Cardiac fibroblast (primary cell): ENCODE results near the gene APOO.

ENCODE experiments used
- DNase-seq, 2 donors: peaks; one replicate each; pipeline versions ENCODE4 v3.0.0 to v3.0.0-alpha.2; 2010; ENCODE audit warnings: low read depth in 2 of 2
- H3K4me3 ChIP-seq, 2 donors: replicated peaks in 1 of 2; 1 replicate in 1 of 2; 2 replicates in 1 of 2; pipeline ENCODE4 v1.5.1; 2011; ENCODE audit warnings: low read depth in 2 of 2, low read length in 2 of 2, mild to moderate bottlenecking in 2 of 2, moderate library complexity in 1 of 2
- CTCF ChIP-seq: IDR thresholded peaks from one replicate; pipeline ENCODE4 v1.5.1; 2011; ENCODE audit warnings: low read depth, mild to moderate bottlenecking, low read length, inconsistent platforms

The APOO gene

DNA sequence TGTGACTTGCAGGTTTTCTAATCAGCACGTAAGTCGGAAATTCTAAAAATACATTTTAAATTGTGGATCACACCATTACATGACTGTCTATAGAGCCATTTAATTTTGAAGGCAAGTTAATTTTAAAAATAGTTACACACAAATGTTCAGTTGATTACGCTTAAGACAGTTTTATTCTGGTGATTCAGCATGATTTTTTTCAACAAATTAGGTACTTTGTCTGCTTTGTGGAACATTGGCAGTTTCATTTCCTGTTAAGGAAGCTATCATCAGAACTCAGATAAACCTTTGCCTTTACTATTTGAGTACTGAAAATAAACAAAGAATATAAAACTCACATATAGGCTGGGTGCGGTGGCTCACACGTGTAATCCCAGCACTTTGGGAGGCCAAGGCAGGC, 105.3 kb downstream of the APOO start:
- peak in 1 of 2 donors; percentile 43 for DNase-seq
- no peak overlapping the region for H3K4me3 ChIP-seq
- TF ChIP-seq CTCF: no peak

GRCh38 chrX:23799469-23800065, 108.2 kb downstream of the APOO start:
- no peak overlapping the region for H3K4me3 ChIP-seq
- no peak for TF ChIP-seq CTCF
- DNase-seq: peak; percentile 51 to 80

GRCh38 chrX:23797371-23798128, 110.2 kb downstream of the APOO start:
- no peak overlapping the region for H3K4me3 ChIP-seq
- TF ChIP-seq CTCF: no peak
- peak in 1 of 2 donors; percentile 10 for DNase-seq

DNA sequence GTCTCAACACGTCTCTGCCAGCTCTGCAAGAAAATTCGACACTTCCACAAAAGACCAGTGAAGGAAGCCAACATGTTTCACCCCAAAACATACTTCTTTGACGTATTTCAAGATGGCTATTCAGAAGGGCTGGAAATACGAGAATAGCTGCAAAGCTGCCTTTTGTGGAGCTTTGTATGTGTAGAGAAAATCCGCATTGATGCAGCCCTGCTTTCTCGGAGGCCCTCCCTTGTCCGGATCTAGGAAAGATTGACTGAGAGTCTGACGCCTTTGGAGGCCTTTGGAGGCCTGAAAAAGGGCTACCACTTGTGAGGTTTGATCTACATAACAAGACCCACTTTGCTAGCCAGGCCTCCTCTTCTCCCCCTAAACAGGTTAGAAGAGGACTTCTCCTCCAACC, 112.5 kb downstream of the APOO start:
- DNase-seq: no peak
- TF ChIP-seq CTCF: no peak
- no peak overlapping the region for H3K4me3 ChIP-seq

DNA sequence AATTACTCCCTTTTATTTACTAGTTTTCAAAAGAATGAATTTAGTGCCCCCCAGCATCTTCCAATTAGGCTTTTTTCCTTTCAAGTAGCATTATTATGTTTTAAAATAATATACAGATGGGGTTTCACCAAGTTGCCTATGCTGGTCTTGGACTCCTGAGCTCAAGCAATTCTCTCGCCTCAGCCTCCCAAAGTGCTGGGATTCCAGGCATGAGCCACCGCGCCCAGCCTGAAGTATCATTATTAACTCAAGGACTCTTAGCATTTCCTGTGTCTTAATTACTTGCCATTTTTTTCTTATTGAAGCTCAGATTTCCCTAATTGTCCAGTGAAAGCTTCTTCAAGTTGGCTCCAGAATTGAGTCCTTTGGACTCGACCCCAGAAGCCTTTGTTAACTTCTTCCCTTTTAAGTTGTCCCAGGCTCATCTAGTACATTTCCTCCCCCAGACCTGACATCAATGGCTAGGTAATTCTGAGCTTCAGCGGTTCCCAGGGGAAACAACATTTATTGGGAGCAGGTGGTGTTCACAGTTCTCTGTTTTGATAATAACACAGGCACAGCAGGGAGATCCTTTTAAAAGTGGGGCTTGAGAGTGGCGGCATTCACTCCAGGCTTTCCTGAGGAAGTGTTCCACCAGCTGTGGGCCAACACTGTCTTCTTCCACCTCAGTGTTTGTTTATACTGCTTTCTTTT, 114.7 kb downstream of the APOO start:
- no peak overlapping the region for H3K4me3 ChIP-seq
- DNase-seq: peak in 1 of 2 donors; percentile 12
- TF ChIP-seq CTCF: no peak

DNA sequence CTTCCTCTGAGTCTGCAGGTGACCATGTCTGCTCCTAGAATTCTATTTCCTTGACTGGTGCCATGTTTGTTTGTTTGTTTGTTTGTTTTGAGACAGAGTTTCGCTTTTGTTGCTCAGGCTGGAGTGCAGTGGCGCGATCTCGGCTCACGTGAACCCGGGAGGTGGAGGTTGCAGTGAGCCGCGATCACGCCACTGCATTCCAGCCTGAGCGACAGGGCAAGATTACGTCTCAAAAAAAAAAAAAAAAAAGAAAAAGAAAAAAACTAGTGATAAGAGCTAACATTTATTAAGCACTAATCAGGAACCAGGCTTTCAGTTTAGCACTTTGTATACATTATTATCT, 117.6 kb downstream of the APOO start:
- no peak for TF ChIP-seq CTCF
- no peak for DNase-seq
- no peak overlapping the region for H3K4me3 ChIP-seq
